K562 (cell line): ENCODE results near the gene DCPS.

Source experiments
- RCOR1 ChIP-seq, 2 experiments: IDR thresholded peaks; 2 replicates each; pipeline ENCODE4 v1.6.1; 2012; ENCODE audit warnings: low read depth in 2 of 2, low read length in 2 of 2, borderline replicate concordance in 1 of 2, improper control_type of control experiment in 1 of 2
- ZNF134 ChIP-seq: fragments of 250-450 bp; sonication (Bioruptor Pico); conservative IDR thresholded peaks from 2 replicates; pipeline ENCODE4 v1.4.0; 2020
- ZNF395 ChIP-seq: fragments of 200-800 bp; sonication (Bioruptor generic); IDR thresholded peaks from 2 replicates; pipeline ENCODE4 v1.6.1; 2017; ENCODE audit warnings: missing genetic modification characterization, missing compliant biosample characterization

GRCh38 chr11:126312961-126313360, 9.1 kb downstream of the DCPS start:
- no peak for TF ChIP-seq RCOR1 (IDR thresholded peaks at IDR 0.05; ENCODE audit: borderline replicate concordance in 1 of 2, low read depth in 2 of 2, low read length in 2 of 2)
- TF ChIP-seq ZNF395 (CRISPR knock-in tag) = no peak
- TF ChIP-seq ZNF134 (CRISPR knock-in tag) = no peak
